CD4-positive, alpha-beta T cell treated with Interleukin-10 for 1 hour (primary cell): ENCODE measurements around the gene TIMM50.

ENCODE experiments used
- DNase-seq: peaks from one replicate; pipeline ENCODE4 v3.0.0-alpha.2; 2020

TIMM50 gene

GRCh38 chr19:39502640-39503417 is 22.2 kb downstream of the TIMM50 start:
- peak; percentile 81 for DNase-seq

GRCh38 chr19:39506598-39506943 is 25.9 kb downstream of the TIMM50 start:
- no peak for DNase-seq

GRCh38 chr19:39506944-39507714 is 26.5 kb downstream of the TIMM50 start:
- peak; percentile 61 for DNase-seq

GRCh38 chr19:39507715-39508364 is 27.2 kb downstream of the TIMM50 start:
- no peak for DNase-seq

- DNase-seq: no peak
Measured at GRCh38 chr19:39508629-39509028, 28.0 kb downstream of the TIMM50 start.

GRCh38 chr19:39509233-39509632 is 28.6 kb downstream of the TIMM50 start:
- DNase-seq: no peak

- DNase-seq: no peak
Measured at GRCh38 chr19:39512988-39513387, 32.4 kb downstream of the TIMM50 start.

- DNase-seq: peak; percentile 18
Measured at GRCh38 chr19:39514840-39515550, 34.4 kb downstream of the TIMM50 start, which contains the start of gene SELENOV. Gene SELENOV, plus strand, starts transcription at chr19:39515139. Its CDS starts 74 bp downstream, at chr19:39515213.

GRCh38 chr19:39515551-39516191 is 35.0 kb downstream of the TIMM50 start:
- DNase-seq: no peak

- DNase-seq: no peak
Measured at GRCh38 chr19:39516270-39516669, 35.6 kb downstream of the TIMM50 start.

- DNase-seq: no peak
Measured at GRCh38 chr19:39517432-39517831, 36.8 kb downstream of the TIMM50 start.

GRCh38 chr19:39518458-39518857 is 37.8 kb downstream of the TIMM50 start:
- DNase-seq: no peak

- no peak for DNase-seq
Measured at GRCh38 chr19:39518975-39519374, 38.3 kb downstream of the TIMM50 start.

- no peak for DNase-seq
Measured at GRCh38 chr19:39520541-39521484, 40.2 kb downstream of the TIMM50 start.

GRCh38 chr19:39524495-39524894 is 43.9 kb downstream of the TIMM50 start:
- no peak for DNase-seq

- no peak for DNase-seq
Measured at GRCh38 chr19:39525205-39525604, 44.6 kb downstream of the TIMM50 start.

GRCh38 chr19:39531834-39532232 is 51.2 kb downstream of the TIMM50 start:
- DNase-seq: no peak

- peak; percentile 96 for DNase-seq
Measured at GRCh38 chr19:39532233-39533002, 51.8 kb downstream of the TIMM50 start, which contains the start of gene EID2B. Gene EID2B, minus strand, starts transcription at chr19:39532852. Its CDS starts 50 bp downstream, at chr19:39532802.

GRCh38 chr19:39533003-39533512 is 52.4 kb downstream of the TIMM50 start:
- no peak for DNase-seq

- DNase-seq: no peak
Measured at GRCh38 chr19:39533791-39534190, 53.2 kb downstream of the TIMM50 start.
